ENCODE results near the gene TCTN3.

DNA sequence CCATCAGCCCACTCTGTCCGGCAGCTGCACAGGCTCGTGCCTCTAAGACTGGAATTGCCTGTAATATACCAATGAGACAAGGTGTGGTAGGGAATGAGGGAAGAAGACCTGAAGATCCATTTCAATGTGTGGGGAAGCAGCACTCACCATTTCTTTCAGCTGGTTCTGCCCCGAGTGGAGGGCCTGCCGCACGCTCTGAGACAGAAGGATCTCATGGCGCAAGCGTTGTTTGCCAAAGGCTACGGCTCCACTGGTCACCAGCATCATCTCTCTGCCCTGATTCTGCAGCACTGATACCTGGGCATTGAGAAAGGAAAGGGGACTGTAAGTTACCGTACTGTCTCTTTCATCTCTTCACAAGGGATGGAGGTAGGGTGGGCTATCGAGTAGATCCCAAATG is 56.6 kb downstream of the TCTN3 start:
- TF ChIP-seq POLR2A (IDR thresholded peaks at IDR 0.05): no peak
- TF ChIP-seq, protein P1, sequence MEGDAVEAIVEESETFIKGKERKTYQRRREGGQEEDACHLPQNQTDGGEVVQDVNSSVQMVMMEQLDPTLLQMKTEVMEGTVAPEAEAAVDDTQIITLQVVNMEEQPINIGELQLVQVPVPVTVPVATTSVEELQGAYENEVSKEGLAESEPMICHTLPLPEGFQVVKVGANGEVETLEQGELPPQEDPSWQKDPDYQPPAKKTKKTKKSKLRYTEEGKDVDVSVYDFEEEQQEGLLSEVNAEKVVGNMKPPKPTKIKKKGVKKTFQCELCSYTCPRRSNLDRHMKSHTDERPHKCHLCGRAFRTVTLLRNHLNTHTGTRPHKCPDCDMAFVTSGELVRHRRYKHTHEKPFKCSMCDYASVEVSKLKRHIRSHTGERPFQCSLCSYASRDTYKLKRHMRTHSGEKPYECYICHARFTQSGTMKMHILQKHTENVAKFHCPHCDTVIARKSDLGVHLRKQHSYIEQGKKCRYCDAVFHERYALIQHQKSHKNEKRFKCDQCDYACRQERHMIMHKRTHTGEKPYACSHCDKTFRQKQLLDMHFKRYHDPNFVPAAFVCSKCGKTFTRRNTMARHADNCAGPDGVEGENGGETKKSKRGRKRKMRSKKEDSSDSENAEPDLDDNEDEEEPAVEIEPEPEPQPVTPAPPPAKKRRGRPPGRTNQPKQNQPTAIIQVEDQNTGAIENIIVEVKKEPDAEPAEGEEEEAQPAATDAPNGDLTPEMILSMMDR (IDR thresholded peaks at IDR 0.05): no peak

All from Peyer's patch (tissue), 4 donors.